Activated CD4-positive, alpha-beta memory T cell treated with anti-CD3 and anti-CD28 coated beads, Interleukin-2, amount 10 ng/mL, durations not matched to agents 7 days and 5 days (primary cell): ENCODE measurements around the gene CIRBP. TPM values are rescaled to one million over a fixed set of nuclear protein-coding genes. Genes with fewer than 3 reads are reported as not detected.

Experiments used
- CTCF ChIA-PET: fragments of 350-600 bp; sonication (Branson Sonifier 250); formaldehyde crosslinking; loops from one replicate; lab custom pipeline; 2021; ENCODE audit warnings: antibody characterized with exemption, inconsistent platforms; lab: Charles Lee
- POLR2A ChIA-PET: fragments of 350-600 bp; sonication (Branson Sonifier 250); formaldehyde crosslinking; loops from one replicate; lab custom pipeline; 2021; ENCODE audit warnings: antibody characterized with exemption; lab: Charles Lee
- DNase-seq: peaks from one replicate; pipeline ENCODE4 v3.0.0-alpha.2; 2020
- H3K27ac Mint-ChIP-seq: one replicate; pipeline ENCODE4 v1.8.0; 2021; ENCODE audit warnings: mild to moderate bottlenecking, mixed read lengths
- H3K27me3 Mint-ChIP-seq: one replicate; pipeline ENCODE4 v1.8.0; 2021; ENCODE audit warnings: mixed read lengths
- H3K36me3 Mint-ChIP-seq: one replicate; pipeline ENCODE4 v1.8.0; 2021; ENCODE audit warnings: low read depth, mixed read lengths
- H3K4me1 Mint-ChIP-seq: one replicate; pipeline ENCODE4 v1.8.0; 2021; ENCODE audit warnings: mixed read lengths
- H3K4me3 Mint-ChIP-seq: one replicate; pipeline ENCODE4 v1.8.0; 2021; ENCODE audit warnings: mild to moderate bottlenecking, mixed read lengths
- H3K9me3 Mint-ChIP-seq: one replicate; pipeline ENCODE4 v1.8.0; 2021; ENCODE audit warnings: mixed read lengths
- total RNA-seq, 2 experiments: library from RNA; stranded (reverse); gene quantifications; one replicate each; pipeline ENCODE4 v1.2.3, GENCODE V29; 2021

Gene CIRBP
- total RNA-seq = 100 to 1,000 TPM; 203 to 204 TPM

GRCh38 chr19:1269065-1269477 is at the start of gene CIRBP:
Gene CIRBP, plus strand, starts transcription at chr19:1269332. Its CDS starts 1,602 bp downstream, at chr19:1270934.
- Mint-ChIP-seq H3K36me3 (peaks cover 41% of the 10 kb centered on the region), H3K4me1 (peaks cover 70% of the 10 kb centered on the region)

DNA sequence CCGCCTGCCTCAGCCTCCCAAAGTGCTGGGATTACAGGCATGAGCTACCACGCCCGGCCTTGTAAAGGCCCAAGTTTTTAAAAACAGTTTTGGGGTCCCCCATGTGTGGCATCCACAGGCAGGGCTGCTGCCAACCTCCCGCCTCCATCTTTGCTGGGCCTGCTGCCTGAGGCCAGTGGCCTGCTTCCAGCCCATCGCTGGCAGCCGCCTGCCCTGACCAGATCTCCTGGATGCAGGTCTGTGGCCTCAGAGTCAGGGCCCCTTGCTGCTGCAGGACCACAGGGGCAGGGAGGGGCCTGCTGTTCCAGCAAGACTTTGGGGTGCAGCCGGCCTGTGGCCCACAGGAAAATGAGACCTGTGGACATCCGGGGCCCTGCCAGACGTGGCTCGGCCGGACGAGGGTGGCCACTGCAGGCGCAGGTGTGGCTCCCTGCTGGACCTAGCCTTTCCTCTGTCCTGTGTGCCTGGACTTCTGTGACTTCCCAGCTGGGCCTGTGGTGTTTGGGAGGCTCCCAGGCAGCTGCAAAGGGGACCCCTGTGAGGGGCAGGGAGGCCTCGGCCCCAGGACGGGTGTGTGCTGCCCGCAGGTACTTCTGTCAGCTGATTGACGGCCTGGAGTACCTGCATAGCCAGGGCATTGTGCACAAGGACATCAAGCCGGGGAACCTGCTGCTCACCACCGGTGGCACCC is 49.2 kb upstream of the CIRBP start:
- ChIA-PET CTCF (no interaction called here), POLR2A (no interaction called here)
- Mint-ChIP-seq H3K27me3 (no peaks in the 10 kb centered on the region), H3K9me3 (no peaks in the 10 kb centered on the region), H3K36me3 (peaks cover 3% of the 10 kb centered on the region), H3K27ac (no peak overlapping the region), H3K4me1 (peaks cover 7% of the 10 kb centered on the region), H3K4me3 (no peak overlapping the region)
- no peak for DNase-seq

More at GRCh38 chr19:1269065-1269477, at the start of gene CIRBP:
- Mint-ChIP-seq H3K4me3 (peak within 1 kb of the TSS; percentile 91), H3K9me3 (no peaks in the 10 kb centered on the region), H3K27me3 (peaks cover 3% of the 10 kb centered on the region), H3K27ac (peak within 1 kb of the TSS; percentile 85)
- CTCF ChIA-PET = interaction anchor here (0.6 to 11.2 kb wide), 7 partner anchors 11 to 240 kb away, joined by 3 to 412 read pairs (median 6); partner anchors contain the start of genes ATP5F1D and REEP6
- peak; percentile 100 for DNase-seq
- POLR2A ChIA-PET = interaction anchor here (0.6 to 10.9 kb wide), 55 partner anchors 10 to 628 kb away, joined by 3 to 266 read pairs (median 6); partner anchors contain the start of genes ABCA7, ARHGAP45, ATP5F1D and CBARP

DNA sequence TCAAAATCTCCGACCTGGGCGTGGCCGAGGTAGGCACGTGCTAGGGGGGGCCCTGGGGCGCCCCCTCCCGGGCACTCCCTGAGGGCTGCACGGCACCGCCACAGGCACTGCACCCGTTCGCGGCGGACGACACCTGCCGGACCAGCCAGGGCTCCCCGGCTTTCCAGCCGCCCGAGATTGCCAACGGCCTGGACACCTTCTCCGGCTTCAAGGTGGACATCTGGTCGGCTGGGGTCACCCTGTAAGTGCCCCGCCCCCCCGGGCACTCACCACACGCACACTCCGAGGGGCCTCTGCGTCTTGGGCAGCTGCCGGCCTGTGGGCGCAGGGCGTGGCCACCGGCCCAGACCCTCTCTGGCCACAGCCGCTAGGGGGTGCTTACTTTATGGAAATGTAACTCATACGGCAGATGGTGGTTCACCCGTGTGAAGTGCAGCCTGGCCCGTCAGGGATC is 48.6 kb upstream of the CIRBP start:
- CTCF ChIA-PET = no interaction called here
- POLR2A ChIA-PET = no interaction called here

DNA sequence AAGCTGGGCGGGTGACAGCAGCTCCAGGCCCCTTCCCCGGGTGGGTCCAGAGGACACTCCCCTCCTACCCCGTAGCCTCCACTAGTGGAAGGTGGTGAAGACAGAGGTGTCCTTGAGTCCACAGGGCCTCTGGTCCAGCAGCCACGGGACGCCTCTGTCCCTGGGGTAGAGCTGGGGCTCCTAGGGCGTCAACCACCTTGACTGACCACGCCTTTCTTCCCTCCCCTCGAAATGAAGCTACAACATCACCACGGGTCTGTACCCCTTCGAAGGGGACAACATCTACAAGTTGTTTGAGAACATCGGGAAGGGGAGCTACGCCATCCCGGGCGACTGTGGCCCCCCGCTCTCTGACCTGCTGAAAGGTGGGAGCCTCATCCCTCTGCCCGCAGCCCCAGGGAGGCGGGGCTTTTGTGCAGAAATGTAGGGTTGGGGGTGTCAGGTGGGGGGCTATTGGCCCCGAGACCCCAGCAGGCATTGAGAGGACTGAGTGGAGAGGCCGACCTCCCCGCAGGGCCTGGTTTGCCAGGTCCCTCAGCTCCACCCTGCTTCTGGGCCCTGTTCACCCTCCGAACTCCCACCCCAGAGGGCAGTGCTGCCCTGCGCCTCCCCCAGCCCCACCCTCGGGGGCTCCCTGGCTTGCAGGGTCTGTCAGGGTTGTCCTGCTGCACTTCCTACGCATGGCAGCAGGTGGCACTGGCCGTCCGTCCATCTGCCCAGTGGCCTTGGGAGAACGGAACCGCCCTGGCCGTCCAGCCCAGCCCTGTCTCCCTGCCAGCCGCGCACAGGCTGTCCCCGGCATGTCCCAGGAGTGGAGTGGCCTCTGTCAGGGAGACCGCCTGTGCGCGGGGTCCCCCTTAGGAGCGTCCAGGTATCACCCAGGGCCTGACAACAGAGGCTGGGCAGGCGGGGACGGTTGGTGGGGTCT is 47.9 kb upstream of the CIRBP start:
- Mint-ChIP-seq H3K27ac (no peak overlapping the region), H3K4me1 (peaks cover 2% of the 10 kb centered on the region), H3K9me3 (no peaks in the 10 kb centered on the region), H3K4me3 (no peak overlapping the region), H3K36me3 (peaks cover 3% of the 10 kb centered on the region), H3K27me3 (no peaks in the 10 kb centered on the region)
- POLR2A ChIA-PET = no interaction called here
- CTCF ChIA-PET = no interaction called here
- DNase-seq = no peak

More for the DNA sequence above, 48.6 kb upstream of the CIRBP start:
- Mint-ChIP-seq H3K36me3 (peaks cover 3% of the 10 kb centered on the region), H3K27ac (no peak overlapping the region), H3K4me1 (peaks cover 7% of the 10 kb centered on the region), H3K9me3 (no peaks in the 10 kb centered on the region), H3K27me3 (no peaks in the 10 kb centered on the region), H3K4me3 (no peak overlapping the region)
- no peak for DNase-seq

GRCh38 chr19:1221904-1222255 is 47.3 kb upstream of the CIRBP start:
- Mint-ChIP-seq H3K27me3 (no peaks in the 10 kb centered on the region), H3K9me3 (no peaks in the 10 kb centered on the region), H3K4me1 (peaks cover 1% of the 10 kb centered on the region), H3K4me3 (no peak overlapping the region), H3K36me3 (peaks cover 3% of the 10 kb centered on the region), H3K27ac (no peak overlapping the region)
- ChIA-PET CTCF (no interaction called here), POLR2A (no interaction called here)
- no peak for DNase-seq

DNA sequence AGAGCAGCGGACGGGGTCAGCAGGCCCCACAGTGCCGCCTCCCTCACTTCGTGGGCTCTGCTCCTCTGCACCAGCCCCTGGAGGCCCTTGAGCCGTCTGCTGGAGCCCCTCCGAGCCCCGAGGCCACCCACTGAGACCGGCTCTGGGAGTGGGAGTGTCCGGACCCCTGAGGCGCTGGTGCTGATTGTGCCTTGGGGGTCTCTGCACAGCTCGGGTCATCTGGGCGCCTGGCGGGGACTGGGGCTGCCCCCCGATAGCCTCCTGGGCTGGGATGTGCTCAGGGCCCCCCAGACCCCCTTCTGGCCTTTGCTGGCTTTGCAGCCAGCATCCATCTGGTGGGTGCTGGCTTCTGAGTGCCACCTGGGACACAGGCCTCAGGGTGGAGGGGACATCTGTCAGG is 46.7 kb upstream of the CIRBP start:
- POLR2A ChIA-PET = interaction anchor here (1.9 kb wide), 1 partner anchor 8 kb away, joined by 6 read pairs; no protein-coding TSS in a partner anchor
- Mint-ChIP-seq H3K9me3 (no peaks in the 10 kb centered on the region), H3K36me3 (peaks cover 3% of the 10 kb centered on the region), H3K27me3 (no peaks in the 10 kb centered on the region), H3K27ac (no peak overlapping the region), H3K4me1 (no peaks in the 10 kb centered on the region), H3K4me3 (no peak overlapping the region)
- DNase-seq = no peak
- CTCF ChIA-PET = interaction anchor here (0.6 to 1.0 kb wide), 2 partner anchors 19 to 28 kb away, joined by 4 to 6 read pairs; no protein-coding TSS in a partner anchor

GRCh38 chr19:1223018-1223855 is 45.9 kb upstream of the CIRBP start:
- Mint-ChIP-seq H3K4me1 (no peaks in the 10 kb centered on the region), H3K27me3 (no peaks in the 10 kb centered on the region), H3K9me3 (no peaks in the 10 kb centered on the region), H3K4me3 (no peak overlapping the region), H3K27ac (no peak overlapping the region), H3K36me3 (peaks cover 6% of the 10 kb centered on the region)
- DNase-seq = no peak
- ChIA-PET CTCF (interaction anchor here (0.6 to 1.0 kb wide), 2 partner anchors 20 to 29 kb away, joined by 4 to 6 read pairs; no protein-coding TSS in a partner anchor), POLR2A (interaction anchor here (1.9 kb wide), 1 partner anchor 9 kb away, joined by 6 read pairs; no protein-coding TSS in a partner anchor)

- ChIA-PET CTCF (no interaction called here), POLR2A (interaction anchor here (1.9 kb wide), 1 partner anchor 10 kb away, joined by 6 read pairs; no protein-coding TSS in a partner anchor)
- no peak for DNase-seq
- Mint-ChIP-seq H3K4me1 (no peaks in the 10 kb centered on the region), H3K4me3 (no peak overlapping the region), H3K9me3 (no peaks in the 10 kb centered on the region), H3K27ac (no peak overlapping the region), H3K36me3 (peaks cover 7% of the 10 kb centered on the region), H3K27me3 (no peaks in the 10 kb centered on the region)
These were observed 44.9 kb upstream of the CIRBP start for GRCh38 chr19:1224047-1224825.

DNA sequence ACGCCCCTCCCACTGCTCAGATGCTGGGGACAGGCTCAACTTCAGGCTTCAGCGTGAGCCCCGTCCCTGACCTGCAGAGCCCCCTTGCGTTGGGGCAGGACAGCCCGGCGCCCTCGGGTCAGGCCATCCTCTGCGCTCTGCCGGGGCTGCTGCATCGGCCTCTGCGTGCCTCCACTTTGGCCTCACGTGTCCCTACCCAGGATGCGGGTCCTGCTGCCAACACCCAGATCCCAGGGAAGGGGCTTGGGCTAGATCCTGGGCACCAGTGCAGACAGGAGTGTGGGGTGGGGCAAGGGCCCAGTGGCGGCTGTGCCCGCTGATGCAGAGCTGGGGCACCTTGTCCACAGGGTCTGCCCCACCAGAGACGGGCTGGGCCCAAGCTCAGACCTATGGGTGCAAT is 44.3 kb upstream of the CIRBP start:
- Mint-ChIP-seq H3K4me1 (no peaks in the 10 kb centered on the region), H3K9me3 (no peaks in the 10 kb centered on the region), H3K36me3 (peaks cover 7% of the 10 kb centered on the region), H3K27ac (no peak overlapping the region), H3K4me3 (no peak overlapping the region), H3K27me3 (no peaks in the 10 kb centered on the region)
- POLR2A ChIA-PET = interaction anchor here (0.6 to 0.9 kb wide), 2 partner anchors 10 to 76 kb away, joined by 3 read pairs; no protein-coding TSS in a partner anchor
- CTCF ChIA-PET = no interaction called here
- no peak for DNase-seq

- Mint-ChIP-seq H3K27ac (no peak overlapping the region), H3K27me3 (no peaks in the 10 kb centered on the region), H3K36me3 (peaks cover 7% of the 10 kb centered on the region), H3K9me3 (no peaks in the 10 kb centered on the region), H3K4me1 (no peaks in the 10 kb centered on the region), H3K4me3 (no peak overlapping the region)
- no peak for DNase-seq
- ChIA-PET CTCF (interaction anchor here (0.7 kb wide), 1 partner anchor 12 kb away, joined by 4 read pairs; no protein-coding TSS in a partner anchor), POLR2A (interaction anchor here (0.6 to 1.3 kb wide), 4 partner anchors 8 to 76 kb away, joined by 3 read pairs; partner anchors contain the start of gene FAM174C)
These were observed 43.5 kb upstream of the CIRBP start for GRCh38 chr19:1225440-1226226.

GRCh38 chr19:1226227-1226518 is 43.0 kb upstream of the CIRBP start:
- ChIA-PET POLR2A (interaction anchor here (1.3 kb wide), 1 partner anchor 9 kb away, joined by 3 read pairs; no protein-coding TSS in a partner anchor), CTCF (no interaction called here)
- no peak overlapping the region for H3K4me3 Mint-ChIP-seq
- no peaks in the 10 kb centered on the region for H3K27me3 Mint-ChIP-seq
- DNase-seq = no peak
- H3K27ac Mint-ChIP-seq = no peak overlapping the region
- no peaks in the 10 kb centered on the region for H3K9me3 Mint-ChIP-seq
- H3K36me3 Mint-ChIP-seq = peaks cover 4% of the 10 kb centered on the region
- H3K4me1 Mint-ChIP-seq = no peaks in the 10 kb centered on the region
